ENCODE measurements around the gene PRR20B.
"Not testable (repeated sequence)": the region's sequence is repeated elsewhere in the genome, so short reads cannot be mapped to it uniquely, and the experiment has no call there.

The PRR20B gene

GRCh38 chr13:57147188-57147587, at the start of gene PRR20B:
PRR20B (plus strand) TSS chr13:57147488; CDS start chr13:57147875, 387 bp downstream.
- not testable (repeated sequence) for DNase-seq (ENCODE audit: low spot score)

- no peak for DNase-seq (ENCODE audit: low spot score)
These were observed 32.3 kb upstream of the PRR20B start for GRCh38 chr13:57114945-57115344.

- peak; percentile 34 for DNase-seq (ENCODE audit: low spot score)
These were observed 23.6 kb upstream of the PRR20B start for GRCh38 chr13:57123681-57124080.

- DNase-seq (ENCODE audit: low spot score) = no peak
These were observed 18.4 kb upstream of the PRR20B start for GRCh38 chr13:57128909-57129308.

GRCh38 chr13:57136093-57136492, 11.2 kb upstream of the PRR20B start:
- DNase-seq (ENCODE audit: low spot score) = no peak

GRCh38 chr13:57137585-57137984, 9.7 kb upstream of the PRR20B start:
- DNase-seq (ENCODE audit: low spot score) = no peak

GRCh38 chr13:57138988-57139387, 8.3 kb upstream of the PRR20B start:
- DNase-seq (ENCODE audit: low spot score) = no peak

GRCh38 chr13:57139781-57140180, 7.5 kb upstream of the PRR20B start:
- DNase-seq (ENCODE audit: low spot score) = not testable (repeated sequence)

- DNase-seq (ENCODE audit: low spot score) = not testable (repeated sequence)
These were observed 6.9 kb upstream of the PRR20B start, which contains the start of gene PRR20A for GRCh38 chr13:57140235-57140968. PRR20A (plus strand) TSS chr13:57140918; CDS start chr13:57141305, 387 bp downstream.

- DNase-seq (ENCODE audit: low spot score) = not testable (repeated sequence)
These were observed 818 bp downstream of the PRR20B start for GRCh38 chr13:57148106-57148505.

GRCh38 chr13:57153761-57154160, 6.5 kb downstream of the PRR20B start, which contains the start of gene PRR20C:
PRR20C (plus strand) TSS chr13:57154061; CDS start chr13:57154448, 387 bp downstream.
- DNase-seq (ENCODE audit: low spot score) = not testable (repeated sequence)

GRCh38 chr13:57160332-57160731, 13.0 kb downstream of the PRR20B start, which contains the start of gene PRR20D:
PRR20D (plus strand) TSS chr13:57160632; CDS start chr13:57161019, 387 bp downstream.
- not testable (repeated sequence) for DNase-seq (ENCODE audit: low spot score)

- DNase-seq (ENCODE audit: low spot score) = not testable (repeated sequence)
These were observed 19.6 kb downstream of the PRR20B start, which contains the start of gene PRR20E for GRCh38 chr13:57166897-57167296. PRR20E (plus strand) TSS chr13:57167197; CDS start chr13:57167584, 387 bp downstream.

- no peak for DNase-seq (ENCODE audit: low spot score)
These were observed 44.4 kb downstream of the PRR20B start for GRCh38 chr13:57191667-57192066.

All from Ammon's horn (tissue), 1 donor.